HG02970 (cell line): ENCODE data around the gene FCHSD2.
"Not testable (repeated sequence)": the region's sequence is repeated elsewhere in the genome, so short reads cannot be mapped to it uniquely, and the experiment has no call there.

ENCODE experiments used
- ATAC-seq: cut with Tn5 transposase; IDR thresholded peaks from one replicate; pipeline ENCODE4 v1.9.1; 2021; ENCODE audit warnings: mild to moderate bottlenecking, moderate library complexity, moderate number of reproducible peaks; ENCODE audit not compliant: unreplicated experiment, low FRiP score

FCHSD2 gene

DNA sequence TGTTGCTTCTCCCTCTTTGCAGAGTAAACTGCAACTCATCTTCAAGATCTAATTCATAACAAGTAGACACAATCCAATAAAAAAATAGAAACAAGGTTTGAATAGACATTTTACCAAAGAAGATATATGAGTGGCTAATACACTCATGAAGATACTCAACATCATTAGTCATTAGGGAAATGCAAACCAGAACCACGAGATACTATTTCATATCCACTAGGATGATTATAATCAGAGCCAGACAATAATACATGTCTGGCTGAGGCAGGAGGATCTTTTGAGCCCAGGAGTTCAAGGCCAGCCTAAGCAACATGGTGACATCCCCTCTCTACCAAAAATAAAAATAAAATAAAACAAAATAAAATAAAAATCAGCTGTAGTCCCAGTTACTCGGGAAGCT is 242.9 kb downstream of the FCHSD2 start:
- ATAC-seq = no peak

DNA sequence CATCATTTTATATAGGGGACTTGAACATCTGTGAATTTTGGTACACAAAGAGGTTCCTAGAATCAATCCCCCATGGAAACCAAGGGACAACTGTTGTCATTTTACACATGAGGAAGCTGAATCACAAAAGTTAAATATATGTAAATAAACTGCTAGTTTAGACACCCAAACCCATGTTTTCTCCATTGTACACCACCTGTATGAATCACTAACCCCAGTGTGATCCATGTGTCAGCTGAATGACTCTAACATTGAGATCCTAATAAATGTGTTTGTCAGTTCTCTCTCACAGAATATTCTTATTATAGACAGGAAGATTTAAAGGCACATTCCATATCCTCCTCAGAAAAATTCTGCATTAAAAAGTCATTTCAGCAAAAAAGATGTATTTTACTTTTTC is 244.6 kb downstream of the FCHSD2 start:
- ATAC-seq = no peak

DNA sequence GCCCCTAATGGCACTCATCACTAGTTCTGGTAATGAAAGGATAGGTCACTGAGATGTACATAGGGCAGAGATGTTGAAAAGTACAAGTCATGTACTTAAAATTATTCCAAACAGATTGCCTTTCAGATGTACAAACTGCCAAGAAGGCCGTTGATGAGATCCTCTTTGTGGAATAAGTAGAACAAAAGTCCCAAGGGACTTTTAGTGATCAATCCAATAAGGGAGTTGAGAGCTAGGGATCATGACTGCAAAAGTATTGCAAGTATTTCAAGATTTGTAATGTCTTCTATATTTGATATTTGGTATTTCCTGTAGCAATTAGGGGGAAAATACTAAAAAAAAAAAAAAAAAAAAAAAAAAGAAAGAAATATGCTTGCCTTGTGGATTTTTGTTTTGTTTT is 245.7 kb downstream of the FCHSD2 start:
- no peak for ATAC-seq

DNA sequence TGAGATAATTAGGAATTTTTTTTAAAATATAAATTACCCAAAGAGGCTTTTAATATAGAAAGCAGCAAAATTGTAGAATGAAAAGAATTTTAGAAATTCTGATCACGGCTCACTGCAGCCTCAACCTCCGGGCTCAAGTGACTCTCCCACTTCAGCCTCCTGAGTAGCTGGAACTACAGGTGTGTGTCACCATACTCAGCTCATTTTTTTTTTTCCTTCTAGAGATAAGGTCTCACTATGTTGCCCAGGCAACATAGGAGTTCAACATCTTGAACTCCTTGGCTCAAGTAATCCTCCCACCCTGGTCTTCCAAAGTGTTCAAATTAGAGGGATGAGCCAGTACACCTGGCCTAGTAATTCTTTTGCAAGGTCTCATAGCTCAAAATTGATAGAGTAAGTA is 251.2 kb downstream of the FCHSD2 start:
- ATAC-seq = no peak

DNA sequence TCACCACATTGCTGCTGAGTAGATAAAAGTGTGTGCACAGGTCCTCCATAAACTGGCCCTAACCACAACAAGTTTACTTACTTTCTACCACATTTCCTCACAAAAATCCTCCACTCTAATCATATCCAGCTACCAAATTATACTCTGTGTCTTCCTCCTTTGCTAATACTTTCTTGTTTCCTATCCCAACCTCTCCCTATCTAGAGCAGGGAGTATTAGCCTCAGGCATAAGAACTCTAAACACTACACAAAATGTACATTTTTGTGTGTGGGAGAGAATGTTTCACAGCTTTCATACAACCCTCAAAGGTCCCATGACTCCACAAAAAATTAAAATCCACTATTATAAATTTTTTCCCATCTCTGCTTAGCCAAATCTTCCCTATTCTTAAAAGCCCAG is 255.5 kb downstream of the FCHSD2 start:
- no peak for ATAC-seq

DNA sequence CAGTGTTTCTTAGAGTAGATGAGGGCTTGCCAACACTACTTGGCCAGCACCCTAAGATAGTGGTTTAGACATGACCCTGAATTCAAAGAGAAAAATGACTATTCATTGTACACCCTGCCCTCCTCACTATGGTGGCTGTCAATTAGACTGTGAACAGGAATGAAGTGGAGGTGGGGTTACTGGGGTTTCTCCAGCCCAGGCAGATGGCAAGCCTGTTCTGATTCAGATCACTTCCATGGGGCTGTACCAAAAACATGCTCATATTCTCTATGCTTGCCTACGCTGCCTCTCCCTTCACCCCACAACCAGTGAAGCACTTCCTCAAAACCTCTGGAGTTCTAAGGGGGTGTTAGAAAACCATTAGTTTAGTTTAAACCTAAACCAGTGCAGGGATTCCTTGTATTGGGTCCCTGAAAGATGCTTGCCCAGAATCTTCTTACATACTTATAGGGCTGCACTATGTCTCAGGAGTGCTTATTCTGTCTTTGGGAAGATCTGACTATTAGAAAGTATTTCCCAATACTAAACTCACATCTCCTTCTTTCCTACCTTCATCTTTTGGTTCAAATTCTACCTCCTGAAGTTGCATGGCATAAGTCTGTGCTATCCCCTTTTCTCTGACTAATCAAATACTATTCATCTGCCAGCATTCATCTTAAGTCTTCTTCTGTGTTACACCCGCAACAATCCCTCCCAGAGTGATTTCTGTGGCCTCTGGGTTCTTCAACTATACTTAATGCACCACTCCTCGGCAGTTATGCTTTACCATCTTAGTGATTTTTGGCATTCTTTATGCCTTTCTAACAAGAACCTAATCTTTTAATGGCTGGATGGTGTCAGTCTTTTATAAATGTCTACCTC is 256.1 kb downstream of the FCHSD2 start:
- ATAC-seq = no peak

DNA sequence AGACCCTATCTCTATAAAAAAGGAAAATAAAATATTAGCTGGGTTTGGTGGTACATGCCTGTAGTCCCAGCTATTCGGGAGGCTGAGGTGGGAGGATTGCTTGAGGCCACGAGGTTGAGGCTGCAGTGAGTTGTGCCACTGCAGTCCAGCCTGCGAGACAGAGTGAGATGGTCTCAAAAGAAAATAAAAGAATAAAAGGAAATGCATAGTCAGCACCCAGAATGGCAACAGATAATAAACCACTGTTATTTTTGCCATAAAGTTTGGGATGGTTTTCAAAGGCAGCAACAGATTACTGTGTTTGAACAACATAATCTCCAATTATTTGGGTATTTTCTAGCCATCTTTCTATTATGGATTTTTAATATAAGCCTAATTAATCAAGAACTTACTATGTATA is 266.0 kb downstream of the FCHSD2 start:
- ATAC-seq = no peak

DNA sequence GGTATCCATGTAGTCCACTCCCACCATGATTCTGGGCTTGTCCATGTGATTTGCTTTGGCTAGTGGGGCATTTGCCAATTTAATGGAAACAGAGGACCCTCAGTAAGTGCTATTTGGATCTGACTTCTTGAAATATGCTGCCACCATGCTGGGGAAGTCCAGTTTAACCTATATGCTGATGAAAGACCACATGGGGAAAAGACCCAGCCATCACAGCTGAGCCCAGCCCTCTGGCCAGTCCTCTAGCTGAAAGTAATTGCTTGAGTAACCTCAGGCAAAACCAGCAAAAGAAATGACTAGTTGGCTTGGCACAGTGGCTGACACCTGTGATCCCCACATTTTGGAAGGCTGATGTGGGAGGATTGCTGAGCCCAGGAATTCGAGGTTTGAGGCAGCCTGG is 266.4 kb downstream of the FCHSD2 start:
- ATAC-seq = no peak

DNA sequence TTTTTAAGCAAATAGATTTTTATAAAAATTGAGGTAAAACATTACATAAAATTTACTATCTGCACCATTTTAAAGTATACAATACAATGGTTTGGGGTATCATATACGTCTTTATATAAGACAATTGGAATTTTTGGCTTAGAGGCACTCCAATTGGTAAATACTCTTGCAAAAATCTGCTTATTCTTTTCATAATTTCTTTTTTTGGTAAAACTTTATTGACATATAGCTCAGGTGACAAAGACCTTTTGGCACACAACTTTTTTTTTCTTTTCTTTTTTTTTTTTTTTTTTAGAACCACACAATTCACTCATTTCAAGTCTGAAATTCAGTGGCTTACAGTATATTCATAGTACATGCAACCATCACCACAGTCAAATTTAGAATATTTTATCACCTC is 270.1 kb downstream of the FCHSD2 start:
- ATAC-seq = no peak

DNA sequence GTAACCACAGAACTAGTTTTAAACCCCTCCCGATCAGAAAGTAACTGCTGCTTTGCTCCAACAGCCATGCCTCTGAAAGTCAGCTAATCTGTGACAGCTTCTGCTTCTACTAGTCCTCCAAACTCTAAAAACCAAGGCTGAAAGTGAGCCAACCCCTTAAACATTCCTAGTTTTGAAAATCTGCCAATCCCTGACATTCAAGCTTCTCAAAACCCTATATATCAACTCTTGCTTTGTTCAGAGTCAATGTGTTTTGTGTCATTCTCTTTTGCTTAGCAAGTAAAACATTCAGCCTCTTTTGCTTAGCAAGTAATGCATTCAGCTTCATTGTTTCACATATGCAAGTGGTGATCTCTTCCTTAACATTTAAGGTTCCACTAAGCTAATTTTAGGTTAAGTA is 271.0 kb downstream of the FCHSD2 start:
- ATAC-seq = no peak

DNA sequence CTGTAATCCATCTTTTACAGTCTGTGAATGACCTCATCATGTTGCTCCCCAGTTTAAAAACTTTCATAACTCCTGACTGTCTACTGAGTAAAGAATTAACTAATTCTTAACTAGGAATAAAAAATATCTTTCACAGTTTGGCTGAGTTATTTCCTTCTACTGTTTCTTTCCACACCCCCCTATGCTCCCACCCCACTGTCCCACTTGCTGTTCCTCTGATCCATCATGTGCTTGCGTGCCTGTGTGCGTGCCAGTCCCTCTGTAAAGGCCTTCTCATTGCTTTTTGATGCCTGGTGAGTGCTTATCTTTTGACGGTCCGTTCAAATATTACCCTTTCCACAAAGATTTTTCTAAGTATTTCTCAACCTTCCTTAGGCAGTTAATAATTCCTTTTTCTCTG is 272.3 kb downstream of the FCHSD2 start:
- no peak for ATAC-seq

DNA sequence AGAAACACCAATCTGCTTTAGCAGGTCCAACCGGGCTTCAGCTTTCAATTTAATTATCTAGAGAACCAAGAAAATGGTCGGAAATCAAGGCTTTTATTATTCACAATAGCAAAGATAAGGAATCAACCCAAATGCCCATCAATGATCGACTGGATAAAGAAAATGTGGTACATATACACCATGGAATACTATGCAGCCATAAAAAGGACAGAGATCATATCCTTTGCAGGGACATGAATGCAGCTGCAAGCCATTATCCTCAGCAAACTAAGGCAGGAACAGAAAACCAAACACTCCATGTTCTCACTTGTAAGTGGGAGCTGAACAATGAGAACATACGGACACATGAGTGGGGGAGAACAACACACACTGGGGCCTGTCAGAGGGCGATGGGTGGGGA is 274.1 kb downstream of the FCHSD2 start:
- no peak for ATAC-seq

DNA sequence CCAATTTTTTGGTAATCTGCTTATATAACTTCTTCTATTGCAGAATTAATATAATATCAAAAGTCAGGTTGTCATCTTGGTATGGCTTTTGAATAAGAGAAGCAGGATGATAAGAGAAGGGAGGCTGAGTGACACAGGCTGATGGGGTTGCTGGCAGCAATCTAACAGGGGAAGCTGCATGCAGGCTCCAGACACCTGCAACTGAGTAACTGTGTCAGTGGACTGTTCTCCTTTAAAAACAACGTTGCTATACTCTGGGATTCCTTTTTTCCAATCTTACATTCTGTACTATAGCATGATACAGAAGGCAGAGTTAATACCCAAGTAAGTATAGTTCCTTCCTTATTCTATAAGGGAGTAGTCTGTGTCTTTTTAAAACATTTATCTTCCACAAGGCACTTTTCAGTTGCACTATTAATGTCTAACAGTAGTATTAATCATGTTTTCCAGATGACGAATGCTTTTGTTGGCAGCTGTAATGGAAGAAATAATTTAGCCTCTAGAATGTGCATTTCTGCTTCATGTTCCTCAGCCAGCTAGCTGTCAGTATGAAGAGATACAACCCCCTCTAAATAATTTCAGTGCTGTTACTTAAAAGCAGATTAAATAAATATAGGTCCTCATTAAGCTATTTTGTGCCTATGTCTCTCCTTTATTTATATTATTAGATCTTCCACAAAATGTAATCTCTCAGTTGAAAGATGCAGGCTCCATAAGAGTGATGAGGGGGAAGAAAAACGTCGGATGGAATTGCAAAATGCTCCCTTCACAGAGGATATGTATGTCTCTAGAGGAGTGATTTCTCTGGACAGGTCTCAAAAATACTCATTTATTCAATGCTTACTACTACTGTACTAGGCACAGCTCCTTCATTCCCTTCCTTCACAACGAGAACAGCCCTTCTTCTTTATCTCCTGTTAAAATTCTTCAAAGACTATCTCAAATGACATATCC is 277.1 kb downstream of the FCHSD2 start:
- ATAC-seq = no peak

DNA sequence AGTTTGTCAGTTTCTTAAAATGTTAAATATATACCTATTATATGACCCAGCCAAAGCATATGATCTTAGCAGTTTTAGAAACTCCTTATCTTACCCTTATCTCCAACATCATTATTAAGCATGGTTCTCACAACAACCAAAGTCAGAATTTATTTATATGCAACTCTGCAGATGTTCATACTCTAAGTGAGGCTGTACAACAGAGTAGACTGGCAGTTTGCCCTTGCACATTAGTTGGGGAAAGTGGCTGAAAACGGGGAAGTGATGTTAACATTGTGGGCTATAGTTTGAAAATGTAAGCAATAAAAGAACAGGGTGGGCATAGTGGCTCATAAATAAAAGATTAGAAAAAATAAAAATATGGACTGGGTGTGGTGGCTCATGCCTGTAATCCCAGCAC is 278.2 kb downstream of the FCHSD2 start:
- no peak for ATAC-seq

DNA sequence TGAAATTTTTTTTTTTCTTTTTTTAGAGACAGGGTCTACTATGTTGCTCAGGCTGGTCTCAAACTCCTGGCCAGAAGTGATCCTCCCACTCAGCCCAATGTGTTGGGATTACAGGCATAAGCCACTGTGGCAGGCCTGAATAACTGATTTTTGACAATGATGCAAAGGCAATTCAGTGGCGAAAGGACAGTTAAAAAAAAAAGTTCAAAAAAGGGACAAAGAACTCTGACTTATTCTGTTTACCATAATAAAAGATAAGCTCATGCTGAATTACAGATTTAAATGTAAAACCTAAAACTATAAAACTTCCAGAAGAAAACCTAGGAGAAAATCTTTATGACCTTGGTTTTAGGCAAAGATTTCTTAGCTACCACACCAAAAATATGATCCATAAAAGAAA is 279.0 kb downstream of the FCHSD2 start:
- ATAC-seq = no peak

DNA sequence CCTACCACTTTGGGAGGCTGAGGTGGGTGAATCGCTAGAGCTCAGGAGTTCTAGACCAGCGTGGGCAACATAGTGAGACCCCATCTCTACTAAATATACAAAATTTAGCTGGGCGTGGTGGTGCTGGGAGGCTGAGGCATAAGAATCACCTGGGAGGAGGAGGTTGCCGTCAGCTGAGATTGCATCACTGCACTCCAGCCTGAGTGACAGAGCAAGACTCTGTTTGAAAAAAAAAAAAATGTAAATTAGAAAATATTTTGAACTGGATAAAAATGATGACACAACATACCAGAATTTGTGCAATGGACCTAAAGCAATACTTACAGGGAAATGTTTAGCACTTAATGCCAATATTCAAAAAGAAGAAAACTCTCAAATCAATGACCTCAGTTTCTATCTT is 281.5 kb downstream of the FCHSD2 start:
- no peak for ATAC-seq

DNA sequence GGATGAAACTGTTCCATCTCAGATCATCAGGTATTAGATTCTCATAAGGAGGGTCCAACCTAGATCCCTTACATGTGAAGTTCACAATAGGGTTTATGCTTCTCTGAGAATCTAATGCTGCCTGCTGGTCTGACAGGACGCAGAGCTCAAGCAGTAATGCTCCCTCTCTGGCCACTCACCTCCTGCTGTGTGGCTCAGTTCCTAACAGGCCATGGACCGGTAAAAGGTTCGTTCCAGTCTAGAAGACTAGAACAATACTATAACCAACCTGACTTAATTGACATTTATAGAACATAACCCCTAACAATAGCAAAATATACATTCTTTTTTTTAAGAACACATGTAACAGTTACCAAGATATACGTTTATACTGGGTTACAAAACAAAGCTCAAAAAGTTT is 282.1 kb downstream of the FCHSD2 start:
- no peak for ATAC-seq

DNA sequence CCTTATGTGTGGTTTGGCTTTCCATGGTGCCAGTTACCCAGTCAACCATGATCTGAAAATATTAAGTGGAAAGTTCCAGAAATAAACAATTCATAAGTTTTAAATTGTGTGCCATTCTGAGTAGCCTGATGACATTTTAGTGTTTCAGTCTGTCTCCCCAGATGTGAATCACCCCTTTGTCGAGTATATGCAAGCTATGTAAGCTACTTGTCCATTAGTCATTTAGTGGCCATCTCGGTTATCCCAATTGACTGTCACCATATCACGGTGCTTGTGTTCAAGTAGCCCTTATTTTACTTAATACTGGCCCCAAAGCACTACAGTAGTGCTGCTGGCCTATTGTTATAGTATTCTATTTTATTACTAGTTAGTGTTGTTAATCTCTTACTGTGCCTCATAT is 283.0 kb downstream of the FCHSD2 start:
- no peak for ATAC-seq

DNA sequence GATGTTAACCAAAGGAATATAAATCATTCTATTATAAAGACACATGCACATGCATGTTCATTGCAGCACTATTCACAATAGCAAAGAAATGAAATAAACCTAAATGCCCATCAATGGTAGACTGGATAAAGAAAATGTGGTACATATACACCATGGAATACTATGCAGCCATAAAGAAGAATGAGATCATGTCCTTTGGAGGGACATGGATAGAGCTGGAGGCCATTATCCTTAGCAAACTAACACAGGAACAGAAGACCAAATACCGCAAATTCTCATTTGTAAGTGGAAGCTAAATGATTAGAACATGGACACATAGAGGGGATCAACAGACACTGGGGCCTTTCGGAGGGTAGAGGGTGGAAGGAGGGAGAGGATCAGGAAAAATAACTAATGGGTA is 283.9 kb downstream of the FCHSD2 start:
- ATAC-seq = not testable (repeated sequence)

DNA sequence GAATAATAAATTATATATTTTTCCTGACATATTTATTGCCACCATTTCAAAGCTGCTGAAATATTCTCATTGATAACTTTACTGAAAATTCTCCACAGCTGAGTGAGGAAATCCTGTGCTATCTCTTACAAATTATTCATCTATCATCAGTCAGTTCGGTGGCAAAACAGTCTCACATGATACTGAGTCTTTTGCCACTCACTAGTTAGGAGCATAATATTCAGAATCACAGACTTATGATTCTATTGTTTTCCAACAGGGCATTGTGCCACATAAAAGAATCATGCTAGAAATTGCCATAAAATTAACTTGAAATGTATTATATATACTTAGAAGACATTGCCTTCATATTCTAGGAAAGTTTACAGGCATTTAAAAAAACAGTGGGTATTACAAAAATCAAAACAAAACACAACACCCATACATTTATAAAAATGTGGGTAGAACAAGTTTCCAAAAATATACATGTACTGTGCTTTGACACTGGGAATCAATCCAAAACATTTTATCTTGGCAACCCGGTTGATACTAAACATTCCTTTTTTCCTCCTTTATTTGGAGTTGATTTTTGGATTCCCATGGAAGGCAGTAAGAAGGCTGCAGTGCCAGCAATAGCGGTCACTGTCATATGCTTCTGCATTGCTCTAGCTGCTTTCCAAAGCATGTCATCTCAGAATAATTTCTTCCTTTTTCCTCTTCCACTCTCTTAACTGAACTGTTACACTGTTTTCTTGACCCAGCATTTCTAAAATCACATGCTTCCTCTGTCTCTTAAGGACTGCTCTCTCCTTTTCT is 285.4 kb downstream of the FCHSD2 start:
- no peak for ATAC-seq

DNA sequence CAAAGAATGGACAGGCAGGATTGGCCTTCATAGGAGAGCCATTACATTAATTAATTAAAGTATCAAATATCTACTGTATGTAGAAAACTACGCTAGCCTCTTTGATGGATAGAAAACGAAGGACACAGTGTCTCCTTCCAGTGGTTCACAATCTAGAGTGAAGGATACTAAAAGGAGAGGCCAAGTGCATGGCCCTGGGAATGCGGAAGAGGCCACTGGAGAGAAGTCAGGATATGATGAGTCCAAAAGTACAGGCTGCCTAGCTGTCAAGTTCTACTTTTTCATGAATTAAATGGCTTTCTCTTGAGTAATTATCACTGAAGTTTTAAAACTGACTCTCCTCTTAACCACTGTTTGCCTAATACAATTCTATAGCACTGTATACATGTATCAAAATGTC is 286.1 kb downstream of the FCHSD2 start:
- no peak for ATAC-seq
